H9 (cell line): ENCODE data around the gene MELK. TPM values are rescaled to one million over a fixed set of nuclear protein-coding genes. Genes with fewer than 3 reads are reported as not detected.

Source experiments
- DNase-seq: peaks from one replicate; pipeline ENCODE4 v3.0.0-alpha.2; 2017
- H2AFZ ChIP-seq: one replicate; pipeline ENCODE4 v1.6.1; 2013; ENCODE audit warnings: mild to moderate bottlenecking, low read length, control low read depth, moderate library complexity
- H2AK5ac ChIP-seq: 2 replicates; pipeline ENCODE4 v1.6.1; 2013; ENCODE audit warnings: low read length, control low read depth, mixed read lengths; ENCODE audit not compliant: insufficient read length
- H2BK120ac ChIP-seq: one replicate; pipeline ENCODE4 v1.6.1; 2013; ENCODE audit warnings: low read depth, mild to moderate bottlenecking, low read length, control low read depth, inconsistent platforms; ENCODE audit not compliant: poor library complexity, severe bottlenecking
- H2BK12ac ChIP-seq: 2 replicates; pipeline ENCODE4 v1.6.1; 2013; ENCODE audit warnings: low read length, control low read depth, mixed read lengths, low read depth; ENCODE audit not compliant: insufficient read length
- H2BK15ac ChIP-seq: 2 replicates; pipeline ENCODE4 v1.6.1; 2013; ENCODE audit warnings: low read depth, low read length, control low read depth
- H2BK20ac ChIP-seq: one replicate; pipeline ENCODE4 v1.6.1; 2013; ENCODE audit warnings: low read depth, mild to moderate bottlenecking, low read length, control low read depth, inconsistent platforms; ENCODE audit not compliant: poor library complexity, severe bottlenecking
- H2BK5ac ChIP-seq: 2 replicates; pipeline ENCODE4 v1.6.1; 2013; ENCODE audit warnings: low read length, control low read depth, mixed read lengths; ENCODE audit not compliant: insufficient read length
- H3K14ac ChIP-seq: 2 replicates; pipeline ENCODE4 v1.6.1; 2013; ENCODE audit warnings: low read length, control low read depth; ENCODE audit not compliant: insufficient read depth
- H3K18ac ChIP-seq: 2 replicates; pipeline ENCODE4 v1.6.1; 2013; ENCODE audit warnings: low read depth, mild to moderate bottlenecking, mixed read lengths, low read length, control low read depth; ENCODE audit not compliant: insufficient read length
- H3K23ac ChIP-seq: 2 replicates; pipeline ENCODE4 v1.6.1; 2013; ENCODE audit warnings: low read length, control low read depth, mixed read lengths, low read depth; ENCODE audit not compliant: insufficient read length
- H3K23me2 ChIP-seq: 2 replicates; pipeline ENCODE4 v1.6.1; 2013; ENCODE audit warnings: low read depth, mild to moderate bottlenecking, mixed read lengths, low read length, control low read depth; ENCODE audit not compliant: insufficient read length, poor library complexity, severe bottlenecking
- H3K27ac ChIP-seq: 2 replicates; pipeline ENCODE4 v1.5.1; 2013; ENCODE audit warnings: low read length, control low read depth, mixed read lengths, low read depth; ENCODE audit not compliant: insufficient read length
- H3K27me3 ChIP-seq: 2 replicates; pipeline ENCODE4 v1.6.1; 2013; ENCODE audit warnings: low read length, control low read depth, inconsistent platforms; ENCODE audit not compliant: insufficient read depth
- H3K4ac ChIP-seq: 2 replicates; pipeline ENCODE4 v1.6.1; 2013; ENCODE audit warnings: low read depth, mild to moderate bottlenecking, control low read depth, inconsistent platforms, low read length, moderate library complexity
- H3K4me1 ChIP-seq: 2 replicates; pipeline ENCODE4 v1.6.1; 2013; ENCODE audit warnings: low read length, control low read depth, inconsistent platforms; ENCODE audit not compliant: insufficient read depth
- H3K4me2 ChIP-seq: 2 replicates; pipeline ENCODE4 v1.6.1; 2013; ENCODE audit warnings: low read length, control low read depth, mixed read lengths; ENCODE audit not compliant: insufficient read length, insufficient read depth
- H3K56ac ChIP-seq: 2 replicates; pipeline ENCODE4 v1.6.1; 2013; ENCODE audit warnings: low read depth, mild to moderate bottlenecking, mixed read lengths, low read length, control low read depth; ENCODE audit not compliant: insufficient read length
- H3K79me1 ChIP-seq: 2 replicates; pipeline ENCODE4 v1.6.1; 2013; ENCODE audit warnings: low read depth, mild to moderate bottlenecking, moderate library complexity, low read length, control low read depth, inconsistent platforms; ENCODE audit not compliant: insufficient read depth, poor library complexity, severe bottlenecking
- H3K79me2 ChIP-seq: 2 replicates; pipeline ENCODE4 v1.6.1; 2013; ENCODE audit warnings: low read length, control low read depth, inconsistent platforms; ENCODE audit not compliant: insufficient read depth
- H3K9ac ChIP-seq: 2 replicates; pipeline ENCODE4 v1.6.1; 2013; ENCODE audit warnings: low read length, control low read depth, mixed read lengths; ENCODE audit not compliant: insufficient read length; ENCODE audit errors: extremely low read depth
- H3K9me3 ChIP-seq: one replicate; pipeline ENCODE4 v1.6.1; 2013; ENCODE audit warnings: low read depth, low read length, inconsistent platforms; ENCODE audit not compliant: control insufficient read depth
- H3T11ph ChIP-seq: one replicate; pipeline ENCODE4 v1.6.1; 2013; ENCODE audit warnings: mild to moderate bottlenecking, low read length, control low read depth, inconsistent platforms
- H4K20me1 ChIP-seq: one replicate; pipeline ENCODE4 v1.6.1; 2013; ENCODE audit not compliant: control insufficient read depth, insufficient read length, insufficient read depth
- H4K5ac ChIP-seq: 2 replicates; pipeline ENCODE4 v1.6.1; 2013; ENCODE audit warnings: low read depth, mild to moderate bottlenecking, mixed read lengths, low read length, control low read depth; ENCODE audit not compliant: insufficient read length
- H4K8ac ChIP-seq: replicated peaks from 2 replicates; pipeline ENCODE4 v1.6.1; 2013; ENCODE audit warnings: low read length, control low read depth, mixed read lengths, low read depth; ENCODE audit not compliant: insufficient read length
- H4K91ac ChIP-seq: 2 replicates; pipeline ENCODE4 v1.6.1; 2013; ENCODE audit warnings: low read depth, mild to moderate bottlenecking, moderate library complexity, mixed read lengths, low read length, control low read depth; ENCODE audit not compliant: insufficient read length
- H3K27ac Mint-ChIP-seq, 3 experiments: 2 replicates in 2 of 3; 3 replicates in 1 of 3; pipeline ENCODE4 v1.8.0; 2020 to 2021; ENCODE audit warnings: mixed read lengths in 3 of 3, mild to moderate bottlenecking in 1 of 3, moderate library complexity in 1 of 3
- H3K27me3 Mint-ChIP-seq: 2 replicates; pipeline ENCODE4 v1.8.0; 2021; ENCODE audit warnings: low read depth, mild to moderate bottlenecking, moderate library complexity, mixed read lengths
- H3K36me3 Mint-ChIP-seq, 3 experiments: 2 replicates in 2 of 3; 3 replicates in 1 of 3; pipeline ENCODE4 v1.8.0; 2020 to 2021; ENCODE audit warnings: low read depth in 3 of 3, mixed read lengths in 3 of 3; ENCODE audit not compliant: insufficient read depth in 1 of 3
- H3K4me1 Mint-ChIP-seq, 2 experiments: 2 replicates each; pipeline ENCODE4 v1.8.0; 2020; ENCODE audit warnings: mixed read lengths in 2 of 2
- H3K4me3 Mint-ChIP-seq, 2 experiments: 2 replicates in 1 of 2; 3 replicates in 1 of 2; pipeline ENCODE4 v1.8.0; 2020 to 2021; ENCODE audit warnings: mild to moderate bottlenecking in 2 of 2, mixed read lengths in 2 of 2, moderate library complexity in 1 of 2
- H3K9me3 Mint-ChIP-seq, 2 experiments: 2 replicates in 1 of 2; 3 replicates in 1 of 2; pipeline ENCODE4 v1.8.0; 2020; ENCODE audit warnings: mild to moderate bottlenecking in 2 of 2, mixed read lengths in 2 of 2, moderate library complexity in 1 of 2
- WGBS: extraction: QIAGEN DNeasy Blood & Tissue Kit; methylation state at CpG from one replicate; pipeline ENCODE4 v1.1.7; 2013; ENCODE audit warnings: missing lambda C conversion rate, low lambda C conversion rate, mixed read lengths; ENCODE audit not compliant: insufficient read length; ENCODE audit errors: extremely low coverage; 5-methylcytosine and 5-hydroxymethylcytosine counted together
- total RNA-seq: library from RNA; stranded (reverse); gene quantifications from 2 replicates; pipeline ENCODE4 v1.2.1, GENCODE V29; 2021
- TF ChIP-seq, protein P1 (sequence below): fragments of 200-600 bp; sonication (generic); conservative IDR thresholded peaks from 3 replicates; pipeline ENCODE4 v1.8.0; 2021; ENCODE audit warnings: antibody characterized with exemption, mild to moderate bottlenecking

Gene MELK
- total RNA-seq, 1 experiment from 2014 or later, result 43.6 TPM

DNA sequence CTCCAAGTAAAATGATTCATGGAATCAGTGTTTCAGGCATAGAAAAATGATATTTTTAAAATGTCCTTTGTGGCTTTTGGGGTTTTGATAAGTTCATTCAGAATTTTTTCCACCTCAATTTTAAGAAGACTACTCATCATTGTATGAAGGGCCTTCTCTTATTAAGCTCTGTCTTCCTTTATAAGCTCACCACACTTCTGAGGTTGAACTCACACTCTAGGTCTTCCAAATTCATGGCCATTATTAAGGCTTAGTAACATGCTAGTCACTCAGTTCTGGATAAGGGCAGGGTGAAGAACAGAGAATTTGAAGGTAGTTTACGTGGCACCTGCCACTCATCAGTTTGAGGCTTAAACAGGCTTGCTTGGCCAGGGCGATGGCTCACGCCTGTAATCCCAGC is 4.2 kb downstream of the MELK start:
- Mint-ChIP-seq H3K4me1 (peaks cover 17 to 22% of the 10 kb centered on the region in 2 experiments), H3K9me3 (no peaks in the 10 kb centered on the region), H3K27ac (0 out of 7 replicates have a peak overlapping the region, but pooled peaks of 1 of the 3 experiments have one; percentile 8), H3K27me3 (0 out of 2 replicates have a peak, but pooled peaks cover 1% of the 10 kb centered on the region), H3K36me3 (peaks cover 14 to 34% (median 20%) of the 10 kb centered on the region in 3 experiments), H3K4me3 (no peak overlapping the region)
- TF ChIP-seq, protein P1, sequence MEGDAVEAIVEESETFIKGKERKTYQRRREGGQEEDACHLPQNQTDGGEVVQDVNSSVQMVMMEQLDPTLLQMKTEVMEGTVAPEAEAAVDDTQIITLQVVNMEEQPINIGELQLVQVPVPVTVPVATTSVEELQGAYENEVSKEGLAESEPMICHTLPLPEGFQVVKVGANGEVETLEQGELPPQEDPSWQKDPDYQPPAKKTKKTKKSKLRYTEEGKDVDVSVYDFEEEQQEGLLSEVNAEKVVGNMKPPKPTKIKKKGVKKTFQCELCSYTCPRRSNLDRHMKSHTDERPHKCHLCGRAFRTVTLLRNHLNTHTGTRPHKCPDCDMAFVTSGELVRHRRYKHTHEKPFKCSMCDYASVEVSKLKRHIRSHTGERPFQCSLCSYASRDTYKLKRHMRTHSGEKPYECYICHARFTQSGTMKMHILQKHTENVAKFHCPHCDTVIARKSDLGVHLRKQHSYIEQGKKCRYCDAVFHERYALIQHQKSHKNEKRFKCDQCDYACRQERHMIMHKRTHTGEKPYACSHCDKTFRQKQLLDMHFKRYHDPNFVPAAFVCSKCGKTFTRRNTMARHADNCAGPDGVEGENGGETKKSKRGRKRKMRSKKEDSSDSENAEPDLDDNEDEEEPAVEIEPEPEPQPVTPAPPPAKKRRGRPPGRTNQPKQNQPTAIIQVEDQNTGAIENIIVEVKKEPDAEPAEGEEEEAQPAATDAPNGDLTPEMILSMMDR, result no peak
- Histone ChIP-seq H4K20me1 (no peaks in the 10 kb centered on the region), H3K56ac (no peak overlapping the region), H2BK120ac (no peak overlapping the region), H4K5ac (no peak overlapping the region), H3K4ac (no peak overlapping the region), H2BK5ac (no peak overlapping the region), H3T11ph (no peak overlapping the region), H3K4me2 (no peak overlapping the region), H3K27me3 (no peaks in the 10 kb centered on the region), H2AK5ac (no peak overlapping the region), H3K27ac (no peak overlapping the region), H2BK12ac (no peak overlapping the region), H3K14ac (no peak overlapping the region), H3K23me2 (peaks cover 3% of the 10 kb centered on the region), H3K79me1 (peaks cover 14% of the 10 kb centered on the region), H2BK15ac (no peak overlapping the region), H2AFZ (no peak overlapping the region), H3K79me2 (peaks cover 27% of the 10 kb centered on the region), H3K9me3 (no peaks in the 10 kb centered on the region), H3K18ac (no peak overlapping the region), H3K4me1 (no peaks in the 10 kb centered on the region; the same call in 1 of the 2 replicates), H4K8ac (no peak overlapping the region), H2BK20ac (no peak overlapping the region), H3K23ac (no peak overlapping the region), H4K91ac (no peak overlapping the region), H3K9ac (no peak overlapping the region)
- WGBS, result no CpG with 5 or more reads among the region's 3 CpGs
- DNase-seq, result no peak
